ENCODE data around the gene VGLL4.
"Not testable (repeated sequence)": the region's sequence is repeated elsewhere in the genome, so short reads cannot be mapped to it uniquely, and the experiment has no call there.

Gene VGLL4

GRCh38 chr3:11604139-11604892 lies 39.4 kb downstream of the VGLL4 start:
- no peak for DNase-seq

GRCh38 chr3:11603628-11604027 lies 40.1 kb downstream of the VGLL4 start:
- no peak for DNase-seq

- DNase-seq = no peak
Measured at GRCh38 chr3:11602886-11603527, 40.7 kb downstream of the VGLL4 start.

- DNase-seq = no peak
Measured at GRCh38 chr3:11602239-11602840, 41.4 kb downstream of the VGLL4 start.

- DNase-seq = no peak
Measured at GRCh38 chr3:11601446-11602238, 42.1 kb downstream of the VGLL4 start.

GRCh38 chr3:11600501-11601282 lies 43.0 kb downstream of the VGLL4 start:
- DNase-seq = no peak

- DNase-seq = no peak
Measured at GRCh38 chr3:11596387-11596786, 47.3 kb downstream of the VGLL4 start.

- DNase-seq = not testable (repeated sequence)
Measured at GRCh38 chr3:11595024-11595423, 48.7 kb downstream of the VGLL4 start.

GRCh38 chr3:11593318-11594034 lies 50.2 kb downstream of the VGLL4 start:
- DNase-seq = no peak

GRCh38 chr3:11592445-11593298 lies 51.0 kb downstream of the VGLL4 start:
- no peak for DNase-seq

GRCh38 chr3:11591391-11592282 lies 52.1 kb downstream of the VGLL4 start:
- DNase-seq = no peak

DNA sequence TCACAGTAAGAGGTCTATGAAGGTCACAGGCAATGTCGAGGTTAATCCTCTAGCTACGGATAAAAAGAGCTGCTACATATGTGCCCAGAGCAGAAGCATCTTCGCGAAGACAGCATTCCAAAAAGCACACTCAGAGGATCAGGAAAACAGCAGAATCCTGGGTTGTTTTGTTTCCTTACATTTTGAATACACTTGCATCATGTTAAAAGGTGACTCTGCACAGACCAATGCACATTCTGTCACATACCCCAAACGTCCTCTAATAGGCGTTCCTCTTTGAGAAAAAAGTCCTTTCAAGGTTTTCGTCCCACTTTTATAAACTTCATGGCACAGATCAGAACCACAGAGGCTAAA lies 52.7 kb downstream of the VGLL4 start:
- DNase-seq = no peak

GRCh38 chr3:11589706-11590105 lies 54.0 kb downstream of the VGLL4 start:
- DNase-seq = no peak

DNA sequence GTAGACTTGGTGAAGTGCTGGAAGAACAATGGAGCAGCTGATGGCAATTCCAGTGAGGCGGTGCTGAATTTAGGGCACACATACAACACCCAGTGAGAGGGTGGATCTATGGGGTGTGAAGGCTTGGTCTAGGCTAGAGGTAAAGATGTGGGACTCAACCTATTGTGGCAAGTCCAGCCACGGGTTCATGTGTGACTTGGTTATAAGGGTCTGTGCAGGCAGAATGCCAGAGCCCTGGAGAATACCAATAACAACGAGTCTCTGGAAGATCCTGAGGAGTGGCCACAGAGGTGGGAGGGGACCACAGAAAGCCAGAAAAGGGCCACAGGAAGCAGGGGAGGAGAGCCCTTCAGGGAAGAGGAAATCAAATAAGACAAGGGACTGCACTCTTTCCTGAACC lies 55.0 kb downstream of the VGLL4 start:
- DNase-seq = no peak

DNA sequence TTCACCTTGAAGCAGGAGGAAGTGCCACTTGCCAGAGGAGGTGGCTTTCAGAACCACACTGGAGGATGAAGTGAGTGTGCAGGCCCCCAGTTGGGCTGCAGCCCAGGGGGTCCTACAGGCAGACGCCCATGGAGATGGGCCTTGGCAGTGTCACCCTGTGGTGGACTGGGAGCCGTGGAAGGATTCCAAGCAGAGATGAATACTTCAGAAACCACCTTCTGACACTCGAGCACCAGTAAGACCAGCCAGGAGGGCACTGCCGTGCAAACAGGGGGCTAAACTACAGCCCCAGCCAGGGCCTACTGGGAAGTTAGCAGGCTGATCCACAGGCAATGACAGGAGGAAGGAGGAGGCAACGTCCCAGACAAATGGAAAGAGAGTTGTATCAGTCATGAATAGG lies 55.4 kb downstream of the VGLL4 start:
- DNase-seq = no peak

DNA sequence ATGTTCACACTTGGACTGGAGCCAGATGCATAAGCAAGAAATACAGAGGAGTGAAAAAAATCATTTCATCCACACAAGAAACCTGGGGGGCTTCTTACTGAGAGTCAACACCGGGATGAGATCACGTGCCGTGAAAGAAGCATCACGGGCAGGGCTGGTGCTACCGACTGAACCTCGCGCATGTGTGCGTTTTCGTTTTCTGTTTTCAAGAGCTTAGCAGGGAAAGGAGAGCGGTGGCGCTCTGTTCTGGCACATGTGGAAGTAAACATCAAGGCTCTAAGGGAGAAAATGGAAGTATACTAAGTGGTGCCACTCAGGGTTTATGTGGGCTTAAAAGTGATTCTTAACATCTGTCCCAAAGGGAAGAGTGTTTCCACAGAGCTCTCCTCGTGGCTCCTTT lies 55.9 kb downstream of the VGLL4 start:
- DNase-seq = no peak

DNA sequence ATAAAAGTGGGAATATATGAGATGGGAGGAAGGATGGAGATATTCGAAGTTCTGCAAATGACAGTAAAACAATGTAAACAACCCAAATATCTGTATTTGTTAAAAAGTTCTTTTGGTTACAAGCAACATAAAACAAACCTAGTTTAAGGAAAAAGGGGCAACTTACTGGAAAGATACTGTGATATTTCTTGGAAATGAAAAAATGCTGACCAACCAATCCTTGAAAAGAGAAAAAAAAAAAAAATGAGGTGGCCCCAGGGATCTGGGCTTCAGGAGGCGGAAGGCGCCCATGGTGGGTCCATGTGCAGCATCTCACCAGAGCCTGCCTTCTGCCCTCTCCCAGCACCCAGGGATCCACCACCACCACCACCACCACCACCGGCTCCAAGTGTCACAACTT lies 59.1 kb downstream of the VGLL4 start:
- no peak for DNase-seq

- DNase-seq = no peak
Measured at GRCh38 chr3:11583638-11584046, 60.1 kb downstream of the VGLL4 start.

- DNase-seq = no peak
Measured at GRCh38 chr3:11583235-11583634, 60.5 kb downstream of the VGLL4 start.
